Measurements from ENCODE around the gene PCMTD2.
"Not testable (repeated sequence)": the region's sequence is repeated elsewhere in the genome, so short reads cannot be mapped to it uniquely, and the experiment has no call there.

Gene PCMTD2

DNA sequence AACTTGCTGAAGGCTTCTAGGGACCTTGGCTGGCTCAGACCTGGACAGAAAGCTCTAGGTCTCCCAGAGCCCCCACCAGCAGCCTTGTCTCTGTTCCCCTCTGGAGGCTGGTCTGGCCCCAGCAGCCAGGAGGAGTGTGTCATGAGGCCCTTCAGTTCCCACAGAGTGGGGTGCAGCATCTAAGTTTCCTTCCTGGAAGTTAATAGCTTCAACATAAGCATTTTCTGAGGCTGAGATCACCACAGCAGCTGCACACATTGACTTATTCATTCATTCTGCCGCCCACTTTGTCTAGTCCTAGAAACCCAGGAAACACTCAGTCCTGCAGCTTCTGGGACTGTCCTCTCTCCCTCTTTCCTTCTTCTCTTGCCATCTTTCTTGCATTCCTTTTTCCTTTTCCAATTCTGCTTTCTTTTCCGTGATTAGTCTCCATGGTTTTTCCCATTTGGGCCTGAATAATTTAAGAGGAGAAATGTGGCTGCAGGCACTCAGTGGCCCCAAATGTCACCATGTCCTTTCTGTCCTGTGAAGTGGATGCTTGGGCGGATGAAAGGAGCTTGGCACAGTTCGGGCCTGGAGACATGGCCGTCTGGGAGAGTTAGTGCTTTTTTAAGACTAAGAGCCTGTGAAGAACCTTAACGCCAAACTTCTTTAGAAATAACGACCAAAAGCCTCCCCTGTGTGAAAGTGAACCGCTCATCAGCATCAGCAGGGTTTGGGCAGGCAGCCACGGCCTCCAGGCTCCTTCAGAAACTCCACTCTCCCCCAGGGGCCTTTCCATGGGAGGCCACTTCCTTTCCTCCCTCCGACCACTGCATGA lies 31.0 kb upstream of the PCMTD2 start:
- DNase-seq, result no peak

DNA sequence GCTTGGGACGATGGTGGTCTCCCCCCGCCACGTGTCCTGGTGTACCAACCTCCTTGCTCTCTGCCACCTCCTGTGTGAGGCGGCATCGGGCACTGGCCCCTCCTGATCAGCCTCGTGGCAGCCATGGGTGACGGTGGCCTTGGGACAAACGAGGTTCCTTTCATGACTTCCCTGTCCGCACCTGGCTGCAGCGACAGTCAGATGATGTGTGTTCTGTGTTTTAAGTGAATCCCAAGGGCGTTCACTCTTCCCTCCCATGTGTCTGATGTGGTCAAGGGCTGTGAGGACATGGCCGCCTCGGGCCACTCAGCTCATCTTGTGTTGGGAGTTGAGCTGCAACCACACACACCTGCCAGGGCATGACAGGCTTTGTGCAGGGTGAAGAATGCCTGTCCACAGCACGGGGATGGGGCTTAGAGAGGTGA lies 30.4 kb upstream of the PCMTD2 start:
- DNase-seq, result no peak

DNA sequence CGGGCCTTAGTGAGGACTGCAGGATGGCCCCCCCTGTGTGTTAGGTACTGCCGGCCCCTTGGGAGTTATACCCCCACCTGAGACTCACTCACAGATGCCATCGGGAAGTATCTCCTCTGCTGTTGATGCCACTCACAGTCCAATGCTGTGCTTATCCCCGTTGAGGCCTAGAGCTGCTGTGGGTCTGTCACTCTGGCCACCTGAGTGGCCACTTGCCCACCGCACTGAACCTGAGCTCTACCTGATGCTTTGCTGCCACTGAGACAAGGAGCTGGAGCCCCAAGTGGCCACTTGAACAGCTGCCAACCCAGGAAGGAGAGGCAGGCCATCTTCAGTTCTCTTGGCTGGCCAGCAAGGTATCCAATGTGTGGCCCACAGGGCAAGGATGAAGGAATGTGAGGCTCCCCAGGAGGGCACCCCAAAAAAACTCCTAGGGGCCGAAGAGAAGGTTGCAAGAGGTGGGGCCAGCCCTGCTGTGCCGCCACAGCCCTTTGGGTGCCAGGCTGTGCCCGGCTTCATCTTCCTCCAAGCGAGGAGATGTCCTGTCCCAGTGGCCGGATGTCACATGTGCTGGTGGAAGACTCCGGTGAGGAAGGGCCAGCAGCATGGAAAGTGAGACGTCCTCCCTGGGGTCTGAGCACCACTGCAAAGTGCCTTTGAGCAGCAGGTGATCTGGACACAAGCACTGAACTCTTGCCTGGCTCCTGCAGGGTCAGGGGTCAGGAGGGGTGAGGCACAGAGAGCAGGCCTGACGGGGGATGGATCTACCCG lies 29.5 kb upstream of the PCMTD2 start:
- DNase-seq, result no peak

DNA sequence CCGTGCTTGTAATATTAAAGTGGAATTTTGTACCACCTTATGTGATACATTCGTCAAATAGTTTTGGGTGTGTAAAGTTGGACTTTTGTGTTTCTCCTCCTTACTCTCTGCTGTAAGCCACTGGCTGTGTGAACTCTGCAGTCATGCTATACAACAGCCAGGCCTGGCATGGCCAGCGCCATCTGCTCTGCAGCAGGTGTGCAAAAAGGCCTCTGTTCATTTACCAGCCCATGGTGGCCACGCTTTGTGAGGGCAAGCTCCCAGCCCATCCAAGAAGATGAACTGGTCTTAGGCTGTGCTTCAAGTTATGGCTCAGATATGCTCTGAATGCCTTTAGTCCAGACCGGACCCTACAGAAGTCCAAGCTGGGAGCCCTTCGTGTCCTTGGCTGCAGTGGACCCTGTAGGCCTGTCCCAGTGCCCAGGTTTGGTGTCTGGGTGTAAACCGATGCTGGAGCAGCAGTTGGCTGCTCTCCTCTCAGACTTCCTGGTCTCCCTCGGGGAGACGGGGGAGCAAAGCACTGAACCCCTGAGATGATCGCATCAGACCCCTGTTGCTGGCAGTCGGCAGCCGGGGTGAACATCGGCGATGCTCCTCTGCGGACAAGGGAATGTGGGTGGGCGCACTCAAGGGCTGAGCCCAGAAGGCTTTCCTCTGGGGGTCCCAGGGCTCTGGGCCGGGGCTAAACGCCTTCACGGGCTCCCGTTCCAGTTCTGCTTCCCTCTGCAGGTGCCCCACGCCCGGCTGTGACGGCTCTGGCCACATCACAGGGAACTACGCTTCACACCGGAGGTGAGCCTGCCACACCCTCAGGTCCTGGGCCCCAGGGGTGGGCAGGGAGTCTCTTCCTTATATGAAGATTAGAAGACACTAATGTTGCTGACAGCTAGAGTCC lies 28.6 kb upstream of the PCMTD2 start:
- no peak for DNase-seq

DNA sequence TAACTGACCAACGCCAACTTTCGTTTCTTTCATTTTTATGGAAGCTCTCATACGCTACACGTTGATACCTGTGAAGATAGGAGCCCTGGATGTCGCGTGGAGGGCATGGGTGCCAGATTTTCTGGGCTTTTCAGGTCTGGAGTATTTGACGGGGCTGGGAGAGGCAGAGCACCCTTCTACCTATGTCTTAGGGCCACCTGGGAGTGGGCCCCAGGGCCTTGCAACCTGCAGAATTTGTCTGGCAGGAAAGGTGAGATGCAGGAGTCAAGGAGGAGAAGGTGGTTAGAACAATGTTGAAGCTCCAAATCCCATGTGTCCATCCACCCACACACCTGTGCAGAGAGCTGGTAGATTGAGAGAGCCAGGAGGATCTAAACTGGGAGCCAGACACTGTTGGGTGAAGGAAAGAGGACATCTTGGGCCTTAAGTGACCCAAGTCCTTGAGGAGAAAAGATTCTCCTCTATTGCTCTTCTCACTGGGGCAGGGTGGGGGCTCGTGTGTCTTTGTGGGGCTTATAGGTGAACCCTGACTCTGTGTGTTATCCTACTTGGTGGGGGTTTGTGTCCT lies 27.4 kb upstream of the PCMTD2 start:
- DNase-seq, result no peak

DNA sequence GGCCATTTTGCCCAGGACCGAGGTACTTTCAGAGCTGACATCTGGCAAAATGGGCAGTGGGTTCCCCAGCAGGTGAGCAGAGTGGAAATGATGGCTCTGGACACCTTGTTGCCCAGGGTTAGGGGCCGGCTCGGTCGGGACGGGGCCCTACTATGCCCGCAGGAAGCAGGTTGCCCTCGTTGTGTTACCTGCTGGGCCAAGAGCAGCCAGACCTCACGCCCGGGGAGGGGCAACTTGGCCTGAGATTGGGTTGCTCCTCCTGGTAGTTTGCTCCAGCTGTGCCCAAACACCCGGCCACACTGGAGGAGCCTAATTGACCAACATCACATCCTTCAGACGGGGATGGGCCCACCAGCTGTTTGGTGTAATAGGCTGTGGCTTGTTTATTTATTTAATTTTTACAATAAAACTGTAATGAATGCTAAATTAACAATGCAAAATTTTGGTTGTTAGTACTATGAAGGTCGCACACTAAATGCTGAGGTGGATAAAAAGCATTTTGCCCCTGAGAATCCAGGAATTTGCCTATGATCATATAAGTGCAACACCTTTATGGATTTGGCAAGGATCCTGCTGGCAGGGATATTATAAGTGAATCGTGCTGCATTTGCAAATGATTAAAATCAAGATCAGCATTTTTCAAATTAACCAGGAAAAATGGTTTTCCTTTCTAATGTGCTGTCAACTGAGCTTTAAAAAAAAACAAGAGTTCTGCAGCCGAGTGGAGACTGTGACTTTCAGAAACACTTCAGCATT lies 26.6 kb upstream of the PCMTD2 start:
- DNase-seq, result no peak

DNA sequence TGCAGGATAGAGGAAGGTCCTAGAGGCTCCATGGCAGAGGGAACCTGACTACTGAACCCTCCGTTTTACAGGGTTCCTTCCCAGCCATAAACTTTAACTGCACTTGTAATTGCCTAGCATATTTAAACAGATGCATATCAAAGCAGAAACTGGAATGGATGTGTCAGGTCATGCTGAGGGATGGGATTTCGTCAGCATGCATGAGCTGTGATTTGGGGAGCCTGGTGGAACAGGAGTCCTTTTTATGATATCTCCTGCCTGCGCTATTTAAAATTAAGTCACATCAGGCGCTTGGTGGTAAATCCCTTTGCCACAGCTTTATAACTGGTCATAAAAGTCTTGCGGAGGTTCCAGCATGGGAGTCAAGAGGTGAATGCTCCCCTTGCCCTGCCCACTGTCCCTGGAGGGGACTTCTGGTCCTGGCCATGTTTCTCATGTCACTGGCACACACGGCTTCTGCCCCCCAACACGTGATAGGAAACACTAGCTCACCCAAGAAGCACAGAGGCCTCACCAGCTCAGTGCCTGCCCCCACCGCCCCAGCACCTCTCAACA lies 26.0 kb upstream of the PCMTD2 start:
- no peak for DNase-seq

DNA sequence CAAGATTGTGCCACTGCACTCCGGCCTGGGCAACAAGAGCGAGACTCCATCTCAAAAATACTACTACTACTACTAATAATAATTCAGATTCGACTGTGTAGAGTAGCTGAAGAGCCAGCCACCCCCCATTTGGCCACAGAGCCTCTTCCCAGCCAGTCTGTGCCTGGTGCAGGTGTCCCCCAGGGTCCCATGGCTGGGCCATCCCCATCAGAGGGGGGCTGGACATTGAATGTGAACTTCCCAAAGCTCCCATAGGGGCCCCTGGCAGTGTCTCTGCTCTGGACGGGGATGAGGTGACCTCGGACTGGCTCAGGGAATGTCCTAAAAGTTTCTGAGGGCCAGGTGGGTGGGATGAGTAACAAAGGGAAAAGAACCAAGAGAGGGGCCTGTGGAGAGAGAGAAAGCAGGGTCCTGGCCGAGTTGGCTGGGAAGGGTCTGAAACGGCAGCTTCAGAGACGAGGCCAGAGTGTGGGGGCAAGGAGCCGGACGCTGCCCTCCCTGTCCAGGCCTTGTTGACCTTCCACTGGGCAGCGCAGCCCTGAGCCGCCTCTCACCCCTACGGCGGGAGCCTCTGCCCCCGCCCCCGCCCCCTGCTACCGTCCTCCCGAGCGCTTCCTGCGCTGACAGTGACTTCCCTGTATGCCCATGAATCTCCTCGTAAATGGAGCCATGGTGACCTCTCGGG lies 24.9 kb upstream of the PCMTD2 start:
- no peak for DNase-seq

DNA sequence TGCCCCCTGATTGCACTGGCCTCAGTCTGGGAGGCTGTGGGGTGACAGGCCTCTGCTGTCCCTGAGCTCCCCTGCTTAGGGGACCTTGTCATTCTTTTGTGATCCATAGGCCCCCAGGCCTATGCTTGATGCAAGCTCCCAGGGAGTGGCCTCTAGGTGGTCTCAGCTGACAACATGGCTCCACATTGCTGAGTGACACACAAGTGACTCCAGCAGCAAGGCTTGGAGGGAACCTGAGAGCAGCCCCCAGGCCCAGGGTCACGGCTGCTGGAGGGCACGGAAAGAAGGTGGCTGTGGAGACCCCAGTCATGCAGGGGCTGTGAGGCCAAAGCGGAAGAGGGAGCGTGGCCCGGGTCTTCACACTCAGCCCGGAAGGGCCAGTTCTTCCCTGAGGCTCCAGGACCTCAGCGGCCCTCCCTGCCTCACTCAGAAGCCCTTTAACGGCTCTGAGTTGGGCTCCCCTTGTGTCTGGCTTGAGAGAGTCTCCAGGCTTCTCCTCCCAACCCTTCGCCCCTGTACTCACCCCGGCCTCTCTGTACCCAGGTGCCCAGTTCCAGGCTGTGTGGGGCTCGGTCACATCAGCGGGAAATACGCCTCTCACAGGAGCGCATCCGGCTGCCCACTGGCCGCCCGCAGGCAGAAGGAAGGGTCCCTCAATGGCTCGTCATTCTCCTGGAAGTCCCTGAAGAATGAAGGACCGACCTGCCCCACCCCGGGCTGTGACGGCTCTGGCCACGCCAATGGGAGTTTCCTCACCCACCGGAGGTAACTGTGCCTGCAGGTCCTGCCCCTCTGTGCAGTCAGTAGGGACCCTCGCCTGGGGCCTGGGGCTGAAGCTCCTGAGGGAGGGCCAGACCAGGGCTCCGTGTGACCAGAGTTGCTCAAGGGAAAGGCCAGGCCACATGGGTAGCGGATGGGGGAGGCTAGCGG lies 23.7 kb upstream of the PCMTD2 start:
- DNase-seq, result no peak

DNA sequence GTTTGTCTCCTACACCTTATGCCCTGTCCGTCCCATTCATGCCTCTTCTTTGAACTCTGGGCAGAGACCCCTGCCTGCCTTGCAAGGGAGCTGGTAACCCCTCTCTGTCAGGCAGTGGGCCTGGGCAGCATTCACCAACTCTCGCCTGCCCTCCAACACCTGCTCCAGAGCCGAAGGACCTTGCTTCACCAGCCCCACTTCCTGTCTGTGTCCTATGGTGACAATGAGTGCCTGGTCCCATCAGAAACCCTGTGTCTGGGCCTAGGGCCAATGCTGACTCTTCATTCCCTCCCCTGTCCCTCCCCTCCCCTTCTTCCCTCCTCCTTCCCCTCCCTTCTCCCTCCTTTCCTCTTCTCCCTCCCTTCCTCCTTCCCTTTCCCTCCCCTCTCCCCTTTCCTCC lies 22.8 kb upstream of the PCMTD2 start:
- no peak for DNase-seq

DNA sequence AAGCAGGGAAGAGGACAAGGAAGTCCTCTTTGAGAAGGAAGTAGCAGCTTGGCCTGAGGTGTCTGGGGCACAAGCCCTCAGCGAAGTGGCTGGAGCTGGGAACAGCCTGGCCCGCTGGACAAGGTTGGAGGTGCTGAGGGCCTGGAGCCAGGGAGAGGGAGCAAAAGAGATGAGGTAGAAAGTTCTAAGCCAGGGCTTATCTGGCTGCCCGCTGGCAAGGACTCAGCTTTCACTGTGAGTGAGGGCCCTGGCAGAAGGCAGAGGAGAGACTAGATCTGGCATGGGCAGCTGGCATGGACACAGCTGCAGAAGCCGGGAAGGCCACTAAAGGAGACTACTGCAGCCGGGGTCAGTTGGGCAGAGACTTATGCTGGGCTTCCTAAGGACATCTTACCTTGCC lies 21.8 kb upstream of the PCMTD2 start:
- DNase-seq, result no peak

DNA sequence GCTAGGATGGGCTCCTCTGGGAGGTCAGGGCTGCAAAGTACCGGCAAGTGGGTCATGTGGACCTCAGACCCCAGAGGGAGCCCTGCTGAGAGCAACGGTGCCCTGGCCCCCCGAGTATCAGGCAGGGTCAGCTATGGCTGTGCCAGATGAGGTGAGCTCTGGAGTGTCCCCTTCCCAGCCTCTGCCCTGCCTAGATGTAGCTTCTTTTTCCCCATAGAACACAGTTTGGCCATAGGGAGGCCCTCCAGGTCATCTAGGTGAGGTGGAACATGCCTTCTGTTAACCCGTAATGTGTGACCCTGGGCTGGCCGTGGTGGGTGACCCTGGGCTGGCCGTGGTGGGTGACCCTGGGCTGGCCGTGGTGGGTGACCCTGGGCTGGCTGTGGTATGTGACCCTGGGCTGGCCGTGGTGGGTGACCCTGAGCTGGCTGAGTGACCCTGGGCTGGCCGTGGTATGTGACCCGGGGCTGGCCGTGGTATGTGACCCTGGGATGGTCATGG lies 21.2 kb upstream of the PCMTD2 start:
- no peak for DNase-seq

DNA sequence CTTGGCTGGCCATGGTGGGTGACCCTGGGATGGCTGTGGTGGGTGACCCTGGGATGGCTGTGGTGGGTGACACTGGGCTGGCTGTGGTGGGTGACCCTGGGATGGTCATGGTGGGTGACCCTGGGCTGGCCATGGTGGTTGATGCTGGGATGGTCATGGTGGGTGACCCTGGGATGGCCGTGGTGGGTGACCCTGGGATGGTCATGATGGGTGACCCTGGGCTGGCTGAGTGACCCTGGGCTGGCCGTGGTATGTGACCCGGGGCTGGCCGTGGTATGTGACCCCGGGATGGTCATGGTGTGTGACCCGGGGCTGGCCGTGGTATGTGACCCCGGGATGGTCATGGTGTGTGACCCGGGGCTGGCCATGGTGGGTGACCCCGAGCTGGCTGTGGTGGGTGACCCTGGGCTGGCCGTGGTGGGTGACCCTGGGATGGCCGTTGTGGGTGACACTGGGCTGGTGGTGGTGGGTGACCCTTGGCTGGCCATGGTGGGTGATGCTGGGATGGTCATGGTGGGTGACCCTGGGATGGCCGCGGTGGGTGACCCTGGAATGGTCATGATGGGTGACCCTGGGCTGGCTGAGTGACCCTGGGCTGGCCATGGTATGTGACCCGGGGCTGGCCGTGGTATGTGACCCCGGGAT lies 20.5 kb upstream of the PCMTD2 start:
- not testable (repeated sequence) for DNase-seq

DNA sequence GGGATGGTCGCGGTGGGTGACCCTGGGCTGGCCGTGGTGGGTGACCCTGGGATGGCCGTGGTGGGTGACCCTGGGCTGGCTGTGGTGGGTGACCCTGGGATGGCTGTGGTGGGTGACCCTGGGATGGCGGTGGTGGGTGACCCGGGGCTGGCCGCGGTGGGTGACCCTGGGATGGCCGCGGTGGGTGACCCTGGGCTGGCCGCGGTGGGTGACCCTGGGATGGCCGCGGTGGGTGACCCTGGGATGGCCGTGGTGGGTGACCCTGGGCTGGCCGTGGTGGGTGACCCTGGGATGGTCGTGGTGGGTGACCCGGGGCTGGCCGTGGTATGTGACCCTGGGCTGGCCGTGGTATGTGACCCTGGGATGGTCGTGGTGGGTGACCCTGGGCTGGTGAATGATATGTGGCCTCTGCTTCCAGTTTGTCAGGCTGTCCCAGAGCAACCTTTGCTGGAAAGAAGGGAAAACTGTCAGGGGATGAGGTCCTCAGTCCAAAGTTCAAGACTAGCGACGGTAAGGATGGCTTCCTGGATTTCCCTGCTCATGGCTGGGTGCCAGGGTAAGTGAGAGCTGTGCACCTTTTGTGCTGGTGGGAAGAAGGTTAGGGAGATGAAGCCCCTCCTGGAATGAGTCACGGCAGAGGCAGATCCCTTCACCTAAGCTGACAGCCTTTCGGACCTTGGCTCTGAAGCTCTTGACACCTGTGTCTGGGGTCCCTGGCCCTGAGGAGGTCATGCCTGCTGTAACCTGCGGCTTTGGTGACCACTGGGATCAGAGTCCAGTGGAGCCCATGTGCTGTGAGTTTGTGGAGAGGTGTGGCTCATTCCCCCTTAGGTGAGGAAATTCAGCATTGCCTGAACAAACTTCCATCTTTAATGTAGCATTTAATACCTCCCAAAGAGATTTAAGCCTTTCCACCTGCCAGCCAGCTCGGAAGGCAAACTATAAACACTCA lies 19.1 kb upstream of the PCMTD2 start:
- no peak for DNase-seq

DNA sequence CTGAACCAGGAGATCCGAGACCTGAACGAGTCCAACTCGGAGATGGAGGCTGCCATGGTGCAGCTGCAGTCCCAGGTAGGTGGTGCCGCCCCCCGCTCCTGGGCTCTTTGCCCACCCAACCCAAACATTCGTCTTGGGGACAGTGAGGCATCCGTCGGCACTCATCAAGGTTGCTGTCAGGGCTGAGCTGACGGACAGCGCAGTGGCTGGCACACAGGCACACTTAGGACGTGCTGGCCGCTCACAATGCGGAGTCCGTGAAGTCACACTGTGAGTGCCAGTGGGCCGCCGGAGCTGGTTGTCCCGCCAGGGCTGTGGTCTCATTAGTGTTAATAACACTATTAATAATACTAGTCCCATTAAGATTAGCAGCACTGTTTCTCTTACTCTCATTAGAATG lies 18.2 kb upstream of the PCMTD2 start:
- DNase-seq, result no peak

DNA sequence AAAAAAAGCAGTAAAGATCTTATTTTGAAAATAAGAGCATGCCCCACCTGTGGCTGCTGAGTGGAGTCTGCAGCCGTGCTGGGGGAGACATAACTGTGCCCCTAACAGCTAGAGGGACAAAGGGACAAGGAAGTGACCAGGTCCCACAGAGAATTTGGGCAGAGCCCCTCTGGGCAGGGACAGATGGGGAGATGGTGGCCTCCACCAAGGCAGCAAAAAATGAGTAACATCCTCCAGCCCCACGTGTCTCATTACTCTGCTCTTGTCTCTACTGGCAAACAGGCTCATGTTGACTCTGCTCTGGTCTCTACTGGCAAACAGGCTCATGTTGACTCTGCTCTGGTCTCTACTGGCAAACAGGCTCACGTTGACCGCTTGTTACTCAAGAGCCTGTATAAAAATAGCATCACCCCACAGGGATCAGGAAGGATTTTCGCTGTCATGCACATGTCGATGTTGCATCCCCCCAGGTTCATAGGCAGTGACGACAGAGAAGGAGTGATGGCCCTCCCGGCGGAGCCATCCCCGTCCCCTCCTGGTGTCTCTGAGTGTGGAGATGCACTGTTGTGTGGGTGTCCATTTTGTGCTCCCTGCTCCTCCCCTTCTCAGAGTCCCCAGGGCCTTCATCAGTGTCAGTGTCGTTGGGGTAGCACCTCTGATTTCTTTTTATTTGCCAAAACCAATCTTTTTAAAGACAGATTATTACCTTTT lies 17.3 kb upstream of the PCMTD2 start:
- DNase-seq, result no peak

DNA sequence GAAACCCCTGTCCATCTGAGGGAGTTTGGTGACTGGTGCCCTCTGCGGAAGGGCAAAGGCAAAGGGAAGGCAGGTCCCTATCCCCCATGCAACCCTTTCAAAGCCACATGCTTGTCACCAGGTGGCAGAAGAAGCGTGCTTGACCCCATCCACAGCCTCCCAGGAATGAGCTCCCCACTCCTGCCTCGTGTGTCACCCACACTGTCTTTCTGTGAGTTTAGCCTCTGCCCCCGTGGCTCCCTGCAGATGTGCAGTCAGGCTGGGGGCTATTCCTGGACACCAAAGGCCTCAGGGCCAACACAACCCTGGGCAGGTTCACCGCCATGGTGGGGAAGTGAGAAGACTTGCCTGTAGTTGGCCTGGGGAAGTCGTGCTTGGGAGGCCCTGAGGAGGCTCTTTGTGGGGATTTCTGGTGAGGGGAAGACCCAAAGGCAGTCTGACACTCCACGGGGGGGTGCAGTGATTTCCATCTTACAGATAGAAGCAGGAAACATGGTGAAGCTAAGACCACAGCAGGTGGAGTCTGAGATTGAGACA lies 16.6 kb upstream of the PCMTD2 start:
- no peak for DNase-seq
